ENCODE measurements around the gene SPTLC1. TPM values are rescaled to one million over a fixed set of nuclear protein-coding genes. Genes with fewer than 3 reads are reported as not detected.
"Not testable (repeated sequence)": the region's sequence is repeated elsewhere in the genome, so short reads cannot be mapped to it uniquely, and the experiment has no call there.

SPTLC1 gene
- total RNA-seq, 1 experiment from 2014 or later = 42.1 TPM

DNA sequence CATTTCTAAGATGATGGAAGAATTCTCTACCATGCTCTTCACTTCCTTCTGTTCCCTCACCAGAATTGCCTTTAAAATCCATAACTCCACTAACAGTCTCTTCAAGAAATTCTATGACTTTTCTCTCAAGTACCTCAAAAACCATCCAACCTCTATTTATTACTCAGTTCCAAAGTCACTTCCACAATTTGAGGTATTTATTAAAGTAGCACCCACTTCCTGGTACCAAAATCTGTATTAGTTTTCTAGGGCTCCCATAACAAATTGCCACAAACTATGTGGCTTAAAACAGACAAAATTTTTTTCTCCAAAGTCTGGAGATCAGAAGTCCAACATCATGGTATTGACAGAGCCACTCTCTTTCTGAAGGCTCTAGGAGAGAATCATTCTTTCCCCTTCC lies 4.9 kb upstream of the SPTLC1 start:
- Histone ChIP-seq H3K27me3 (no peaks in the 10 kb centered on the region; the same call in 1 of the 2 replicates), H3K4me3 (no peak overlapping the region), H3K36me3 (no peaks in the 10 kb centered on the region), H3K9me3 (no peaks in the 10 kb centered on the region)
- DNase-seq = no peak

DNA sequence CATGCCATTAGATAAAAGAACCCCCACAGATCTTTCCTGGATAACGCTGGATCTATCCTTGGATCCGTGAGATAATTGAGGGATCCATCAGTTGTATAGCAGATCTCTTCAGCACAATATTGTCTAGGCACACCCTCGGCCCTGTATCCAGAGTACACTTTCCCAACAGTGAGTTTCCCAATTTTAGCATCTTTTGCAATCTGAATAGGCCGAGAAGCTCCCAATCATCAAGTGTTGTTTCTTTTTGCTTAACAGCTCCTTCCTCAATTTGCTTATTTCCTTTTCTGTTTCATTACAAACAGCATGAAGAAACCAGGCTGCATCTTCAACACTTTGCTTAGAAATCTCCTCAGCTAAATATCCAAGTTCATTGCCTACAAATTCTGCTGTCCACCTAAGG lies 4.4 kb upstream of the SPTLC1 start:
- Histone ChIP-seq H3K36me3 (no peaks in the 10 kb centered on the region), H3K4me3 (no peak overlapping the region), H3K27me3 (no peaks in the 10 kb centered on the region; the same call in 1 of the 2 replicates), H3K9me3 (no peaks in the 10 kb centered on the region)
- no peak for DNase-seq

DNA sequence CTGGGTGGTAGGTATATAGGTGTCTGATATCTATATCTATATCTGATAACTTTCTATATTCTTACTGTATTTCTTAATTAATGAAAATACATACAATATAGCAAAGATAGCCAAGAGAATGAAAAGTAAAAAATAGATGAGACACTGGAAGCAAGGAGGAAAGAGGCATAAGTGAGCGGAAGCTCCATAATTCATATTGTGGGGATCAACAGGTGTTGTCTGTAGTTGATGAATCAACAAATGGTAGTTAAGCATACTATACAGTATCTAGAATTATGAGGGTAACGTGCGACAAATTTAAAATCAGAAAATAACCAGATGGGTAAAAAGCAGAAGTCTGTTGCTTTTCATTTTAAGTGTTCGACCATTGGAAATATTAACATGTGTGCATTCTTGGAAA lies 7.1 kb downstream of the SPTLC1 start:
- DNase-seq = no peak
- Histone ChIP-seq H3K36me3 (peaks cover 40% of the 10 kb centered on the region), H3K9me3 (no peaks in the 10 kb centered on the region), H3K4me3 (no peak overlapping the region), H3K27me3 (no peaks in the 10 kb centered on the region)

DNA sequence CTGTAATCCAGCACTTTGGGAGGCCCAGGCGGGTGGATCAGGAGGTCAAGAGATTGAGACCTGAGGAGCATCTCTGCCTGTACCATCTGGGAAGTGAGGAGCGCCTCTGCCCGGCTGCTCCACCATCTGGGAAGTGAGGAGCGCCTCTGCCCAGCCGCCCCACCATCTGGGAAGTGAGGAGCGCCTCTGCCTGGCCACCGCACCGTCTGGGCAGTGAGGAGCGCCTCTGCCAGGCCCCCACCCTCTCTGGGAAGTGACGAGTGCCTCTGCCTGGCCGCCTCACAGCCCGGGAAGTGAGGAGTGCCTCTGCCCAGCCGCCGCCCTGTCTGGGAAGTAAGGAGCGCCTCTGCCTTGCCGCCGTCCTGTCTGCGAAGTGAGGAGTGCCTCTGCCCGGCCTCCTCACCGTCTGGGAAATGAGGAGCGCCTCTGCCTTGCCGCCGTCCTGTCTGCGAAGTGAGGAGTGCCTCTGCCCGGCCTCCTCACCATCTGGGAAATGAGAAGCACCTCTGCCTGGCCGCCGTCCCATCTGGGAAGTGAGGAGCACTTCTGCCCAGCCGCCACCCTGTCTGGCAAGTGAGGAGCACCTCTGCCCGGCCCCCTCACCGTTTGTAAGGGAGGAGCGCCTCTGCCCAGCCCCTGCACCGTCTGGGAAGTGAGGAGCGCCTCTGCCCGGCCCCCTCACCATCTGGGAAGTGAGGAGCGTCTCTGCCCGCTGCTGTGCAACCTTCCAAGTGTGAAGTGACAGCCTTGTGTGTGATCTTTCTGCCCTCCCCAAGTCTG lies 9.6 kb downstream of the SPTLC1 start:
- peaks cover 18% of the 10 kb centered on the region for H3K36me3 ChIP-seq
- not testable (repeated sequence) for DNase-seq, H3K4me3 ChIP-seq, H3K27me3 ChIP-seq, H3K9me3 ChIP-seq

DNA sequence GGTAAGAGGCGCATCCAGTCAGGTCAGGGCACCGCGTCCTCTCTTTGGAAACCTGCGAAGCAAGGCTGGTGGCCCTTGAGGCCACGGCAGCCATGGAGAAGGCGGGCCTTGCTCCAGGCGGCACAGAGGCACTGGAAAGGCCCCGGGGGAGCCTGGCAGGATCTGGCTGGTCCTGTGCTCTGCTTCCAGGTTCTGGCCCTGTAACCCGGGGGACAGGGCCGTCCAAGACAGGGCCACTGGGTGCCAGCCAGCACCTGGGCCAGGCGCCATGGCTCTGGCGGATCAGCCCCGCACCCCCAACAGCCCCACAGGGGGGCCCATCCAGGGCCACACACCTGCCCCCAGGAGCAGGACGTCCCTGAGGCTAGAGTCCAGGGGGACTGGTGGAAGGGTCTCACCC lies 11.6 kb downstream of the SPTLC1 start:
- H3K4me3 ChIP-seq, DNase-seq, H3K27me3 ChIP-seq, H3K9me3 ChIP-seq: not testable (repeated sequence)
- peaks cover 12% of the 10 kb centered on the region for H3K36me3 ChIP-seq

DNA sequence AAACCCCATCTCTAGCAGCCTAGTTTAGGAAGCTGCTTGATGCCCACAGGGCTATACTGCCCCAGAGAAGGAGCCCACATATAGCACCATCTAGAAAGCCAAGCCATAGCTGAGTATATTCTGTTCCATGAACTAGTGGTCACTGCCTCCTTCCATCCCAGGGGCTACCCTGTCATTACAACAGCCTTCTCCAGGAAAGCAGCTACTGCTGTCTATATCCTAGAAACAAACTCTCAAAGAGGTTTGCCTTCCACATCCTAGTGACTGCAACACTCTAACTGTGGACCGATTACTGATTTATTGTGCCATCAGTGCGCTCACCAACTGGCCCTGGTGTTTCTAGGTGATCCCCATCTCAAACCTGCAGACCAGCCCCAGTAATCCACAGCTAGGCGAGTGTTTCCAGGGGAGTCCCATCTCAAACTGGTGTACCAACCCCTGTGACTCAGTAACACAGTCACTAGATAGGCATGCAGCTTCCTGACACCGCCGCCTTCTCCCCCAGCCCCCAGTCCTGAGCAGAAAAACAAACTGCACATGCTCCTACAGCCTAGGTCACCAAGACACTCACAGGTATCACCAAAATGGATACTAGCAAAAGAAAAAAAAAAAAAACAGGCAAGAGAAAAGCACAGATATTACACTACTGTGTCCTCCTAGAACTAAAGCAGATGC lies 14.8 kb downstream of the SPTLC1 start:
- DNase-seq = peak; percentile 65
- Histone ChIP-seq H3K27me3 (no peaks in the 10 kb centered on the region), H3K9me3 (no peaks in the 10 kb centered on the region), H3K4me3 (no peak overlapping the region), H3K36me3 (peaks cover 5% of the 10 kb centered on the region)

DNA sequence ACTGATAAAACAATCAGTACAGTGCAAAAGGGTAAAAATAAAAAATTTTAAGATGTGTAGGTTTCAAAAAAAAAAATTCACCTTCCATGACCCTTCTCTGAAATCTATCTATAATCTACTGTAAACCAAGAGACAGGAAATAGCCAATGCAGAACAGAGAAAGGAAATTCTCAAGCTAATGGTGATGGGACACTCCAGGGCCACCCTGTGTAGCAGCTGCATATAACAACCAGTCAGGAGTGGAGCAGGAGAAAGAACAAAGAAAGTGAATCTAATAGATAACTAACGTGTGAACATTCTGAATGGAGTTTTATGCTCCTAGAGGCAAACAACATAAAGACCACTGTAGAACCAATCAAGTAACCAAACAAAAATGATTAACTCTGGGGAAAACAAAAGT lies 16.6 kb downstream of the SPTLC1 start:
- DNase-seq = no peak
- Histone ChIP-seq H3K36me3 (peaks cover 11% of the 10 kb centered on the region), H3K27me3 (no peaks in the 10 kb centered on the region), H3K4me3 (no peak overlapping the region), H3K9me3 (no peaks in the 10 kb centered on the region)

DNA sequence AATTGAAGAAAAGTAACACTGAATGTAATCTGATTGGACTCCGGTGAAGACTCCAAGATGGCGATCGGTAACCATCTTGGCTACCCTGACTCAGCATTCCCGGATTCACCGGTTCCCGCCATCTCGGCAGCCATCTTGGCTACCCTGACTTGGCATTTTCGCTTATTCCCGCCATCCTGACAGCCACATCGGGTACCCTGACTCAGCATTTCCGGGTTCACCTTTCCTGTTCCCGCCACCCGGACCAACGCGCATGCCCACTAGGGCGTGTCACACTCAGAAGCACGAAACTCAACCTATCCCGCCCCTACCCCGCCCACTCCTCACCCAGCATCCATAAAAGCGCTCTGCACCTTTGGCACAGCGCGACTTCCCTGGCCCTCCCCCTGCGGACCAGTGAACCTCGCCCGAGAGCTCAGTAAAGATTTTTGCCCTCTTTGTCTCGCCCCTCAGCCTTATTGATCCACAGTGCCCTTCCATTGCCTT lies 17.2 kb downstream of the SPTLC1 start:
- Histone ChIP-seq H3K9me3 (no peaks in the 10 kb centered on the region), H3K27me3 (no peaks in the 10 kb centered on the region), H3K4me3 (no peak overlapping the region), H3K36me3 (peaks cover 11% of the 10 kb centered on the region)
- no peak for DNase-seq

DNA sequence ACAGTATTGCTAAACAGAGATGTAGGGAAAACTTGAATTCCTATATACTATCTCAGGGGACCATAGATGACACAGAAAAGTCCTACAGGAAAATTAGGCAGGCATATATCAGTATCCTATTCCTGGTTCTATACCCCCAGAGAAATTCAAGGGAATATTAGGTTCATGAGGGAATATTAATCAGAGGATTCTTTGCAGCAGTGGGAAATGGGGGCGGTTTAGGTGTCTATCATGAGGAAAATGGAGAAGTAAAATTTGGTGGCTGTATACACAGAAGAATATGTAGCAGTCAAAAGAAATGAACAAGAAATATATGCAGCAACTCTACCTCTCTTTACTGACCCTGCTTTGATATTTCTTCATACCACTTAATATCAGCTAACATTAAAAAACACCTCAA lies 20.0 kb downstream of the SPTLC1 start:
- Histone ChIP-seq H3K4me3 (no peak overlapping the region), H3K36me3 (peaks cover 15% of the 10 kb centered on the region), H3K9me3 (no peaks in the 10 kb centered on the region), H3K27me3 (no peaks in the 10 kb centered on the region)
- DNase-seq = no peak

DNA sequence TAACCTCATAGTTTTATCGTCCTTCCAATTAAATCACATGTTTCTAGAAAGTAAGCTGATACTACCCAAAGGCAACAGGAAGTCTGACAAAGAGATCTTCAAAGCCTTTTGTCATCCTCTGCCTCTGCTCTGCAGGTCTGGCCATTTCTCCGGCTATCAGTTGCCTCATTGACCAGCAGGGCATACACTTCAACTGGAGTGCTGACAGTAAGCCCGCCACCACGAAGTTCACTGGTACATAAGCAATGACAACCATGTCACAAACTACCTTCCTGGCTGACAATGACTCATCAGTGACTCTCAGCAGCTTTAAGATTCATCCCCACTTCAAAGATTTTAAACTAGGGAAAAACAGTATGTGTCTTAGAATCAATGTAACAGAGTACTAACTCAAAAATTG lies 20.6 kb downstream of the SPTLC1 start:
- Histone ChIP-seq H3K9me3 (no peaks in the 10 kb centered on the region), H3K27me3 (no peaks in the 10 kb centered on the region), H3K36me3 (peaks cover 15% of the 10 kb centered on the region), H3K4me3 (no peak overlapping the region)
- DNase-seq = no peak

DNA sequence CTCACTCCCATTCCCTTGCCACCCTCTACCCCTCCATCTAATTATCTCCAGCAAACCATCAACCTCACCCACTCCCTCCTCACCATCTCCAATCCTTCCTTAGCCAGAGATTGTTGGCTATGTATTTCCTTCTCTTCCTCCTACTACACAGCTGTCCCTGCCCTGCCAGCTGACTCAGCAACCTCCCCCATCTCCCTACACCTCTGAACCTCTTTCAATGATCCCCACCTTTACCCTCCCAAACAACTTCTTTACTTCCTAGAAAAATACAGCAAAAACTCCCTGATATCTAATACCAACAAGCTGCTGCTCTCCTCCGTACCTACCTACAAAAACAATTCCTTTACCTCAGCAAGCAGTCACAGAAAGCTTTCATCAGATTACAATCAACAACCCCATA lies 37.3 kb downstream of the SPTLC1 start:
- H3K36me3 ChIP-seq = peaks cover 15% of the 10 kb centered on the region
- DNase-seq = no peak
- no peak overlapping the region for H3K4me3 ChIP-seq
- H3K9me3 ChIP-seq = no peaks in the 10 kb centered on the region
- H3K27me3 ChIP-seq = no peaks in the 10 kb centered on the region

DNA sequence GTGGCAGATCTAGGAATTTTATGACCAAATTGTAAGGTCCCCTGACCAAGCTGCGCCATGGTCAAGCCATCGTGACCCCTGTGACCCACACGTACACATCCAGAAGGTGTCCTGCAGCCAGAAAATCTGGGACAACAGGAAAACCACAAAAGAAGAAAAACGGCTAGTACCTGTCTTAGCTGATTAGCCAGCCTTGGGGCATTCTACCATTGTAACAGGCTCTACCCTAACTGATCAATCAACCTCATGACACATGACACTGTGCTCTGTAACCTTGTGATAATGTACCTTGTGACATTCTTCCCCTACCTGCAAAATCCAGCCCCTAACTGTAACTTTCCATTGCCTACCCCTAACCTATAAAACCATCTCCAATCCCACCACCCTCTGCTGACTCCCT lies 43.6 kb downstream of the SPTLC1 start:
- no peak for DNase-seq
- H3K4me3 ChIP-seq = no peak overlapping the region
- peaks cover 15% of the 10 kb centered on the region for H3K36me3 ChIP-seq
- no peaks in the 10 kb centered on the region for H3K27me3 ChIP-seq
- no peaks in the 10 kb centered on the region for H3K9me3 ChIP-seq

DNA sequence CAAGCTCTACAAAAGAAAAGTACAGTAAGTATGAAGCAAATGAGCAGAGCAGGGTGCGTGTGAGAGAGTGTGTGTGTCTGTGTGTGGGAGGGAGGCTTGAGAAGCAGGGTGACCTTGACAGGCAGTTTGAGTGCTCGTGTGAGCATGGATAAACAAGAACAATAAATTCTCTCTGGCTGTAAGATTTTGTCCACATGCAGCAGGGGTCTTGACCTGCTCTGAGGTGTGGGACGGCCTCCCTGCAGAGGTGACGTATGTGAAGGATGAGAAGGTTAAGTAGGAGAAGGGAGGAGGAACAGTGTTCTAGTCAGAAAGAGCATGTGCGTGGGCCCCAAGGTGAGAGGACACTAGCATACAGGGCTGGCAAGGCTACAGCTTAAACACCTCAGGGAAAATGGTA lies 49.0 kb downstream of the SPTLC1 start:
- no peak for DNase-seq
- peaks cover 28% of the 10 kb centered on the region for H3K9me3 ChIP-seq

DNA sequence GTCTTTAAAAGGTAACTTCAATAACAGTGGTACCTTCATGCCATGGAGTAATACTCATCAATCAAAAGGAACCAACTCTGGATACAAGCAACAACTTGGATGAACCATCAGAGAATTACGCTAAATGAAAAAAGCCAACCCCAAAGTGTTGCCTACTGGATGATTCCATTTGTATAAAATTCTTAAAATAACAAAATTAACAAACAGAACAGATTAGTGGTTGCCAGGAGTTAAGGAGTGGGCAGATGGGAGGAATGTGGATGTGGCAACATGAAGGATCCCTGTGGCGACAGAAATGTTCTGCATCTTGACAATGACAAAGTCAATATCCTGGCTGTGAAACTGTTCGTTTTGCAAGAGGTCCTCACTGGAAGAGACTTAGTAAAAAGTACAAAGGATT lies 50.5 kb downstream of the SPTLC1 start:
- H3K4me3 ChIP-seq = no peak overlapping the region
- H3K9me3 ChIP-seq = peaks cover 30% of the 10 kb centered on the region
- no peaks in the 10 kb centered on the region for H3K27me3 ChIP-seq
- DNase-seq = peak; percentile 18
- peaks cover 53% of the 10 kb centered on the region for H3K36me3 ChIP-seq

More for the DNA sequence above, 49.0 kb downstream of the SPTLC1 start:
- Histone ChIP-seq H3K4me3 (no peak overlapping the region), H3K27me3 (no peaks in the 10 kb centered on the region), H3K36me3 (peaks cover 53% of the 10 kb centered on the region)

DNA sequence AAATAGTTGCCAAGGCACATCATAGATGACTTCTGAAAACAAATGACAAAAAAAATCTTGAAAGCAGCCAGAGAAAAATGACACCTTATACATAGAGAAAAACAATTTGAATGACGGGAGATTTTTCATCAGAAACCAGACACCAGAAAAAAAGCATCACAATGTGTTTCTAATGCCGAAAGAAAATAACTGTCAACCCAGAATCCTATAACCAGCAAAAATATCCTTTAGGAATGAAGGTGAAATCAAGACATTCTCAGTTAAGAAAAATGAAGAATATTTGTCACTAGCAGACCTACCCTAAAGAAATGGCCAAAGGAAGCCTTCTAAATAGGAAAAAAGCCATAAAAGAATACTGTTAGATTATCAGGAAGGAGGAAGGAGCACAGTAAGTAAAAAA lies 54.0 kb downstream of the SPTLC1 start:
- Histone ChIP-seq H3K9me3 (peaks cover 30% of the 10 kb centered on the region), H3K36me3 (peaks cover 64% of the 10 kb centered on the region), H3K4me3 (no peak overlapping the region), H3K27me3 (no peaks in the 10 kb centered on the region; the same call in 1 of the 2 replicates)
- no peak for DNase-seq

DNA sequence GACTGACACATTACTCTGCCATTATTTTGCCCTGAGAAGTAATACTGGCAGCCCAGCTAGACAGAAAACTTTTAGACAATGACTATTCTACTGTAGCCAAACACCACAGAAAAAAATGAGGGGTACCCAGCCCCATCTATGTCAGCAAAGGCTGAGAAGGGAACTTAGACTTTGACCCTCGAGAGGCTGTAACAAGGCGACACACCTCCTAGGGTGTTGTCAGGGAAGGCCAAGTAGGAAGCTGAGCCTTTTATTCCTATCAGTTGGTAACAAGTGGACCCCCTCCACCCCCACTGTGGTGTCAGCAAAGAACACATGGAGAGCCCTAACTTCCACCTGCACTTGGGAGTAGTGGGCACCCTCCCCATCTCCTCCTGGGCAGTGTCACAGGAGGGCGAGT lies 55.6 kb downstream of the SPTLC1 start:
- H3K27me3 ChIP-seq = no peaks in the 10 kb centered on the region; the same call in 1 of the 2 replicates
- H3K4me3 ChIP-seq = no peak overlapping the region
- H3K9me3 ChIP-seq = peaks cover 30% of the 10 kb centered on the region
- H3K36me3 ChIP-seq = peaks cover 66% of the 10 kb centered on the region
- DNase-seq = no peak

DNA sequence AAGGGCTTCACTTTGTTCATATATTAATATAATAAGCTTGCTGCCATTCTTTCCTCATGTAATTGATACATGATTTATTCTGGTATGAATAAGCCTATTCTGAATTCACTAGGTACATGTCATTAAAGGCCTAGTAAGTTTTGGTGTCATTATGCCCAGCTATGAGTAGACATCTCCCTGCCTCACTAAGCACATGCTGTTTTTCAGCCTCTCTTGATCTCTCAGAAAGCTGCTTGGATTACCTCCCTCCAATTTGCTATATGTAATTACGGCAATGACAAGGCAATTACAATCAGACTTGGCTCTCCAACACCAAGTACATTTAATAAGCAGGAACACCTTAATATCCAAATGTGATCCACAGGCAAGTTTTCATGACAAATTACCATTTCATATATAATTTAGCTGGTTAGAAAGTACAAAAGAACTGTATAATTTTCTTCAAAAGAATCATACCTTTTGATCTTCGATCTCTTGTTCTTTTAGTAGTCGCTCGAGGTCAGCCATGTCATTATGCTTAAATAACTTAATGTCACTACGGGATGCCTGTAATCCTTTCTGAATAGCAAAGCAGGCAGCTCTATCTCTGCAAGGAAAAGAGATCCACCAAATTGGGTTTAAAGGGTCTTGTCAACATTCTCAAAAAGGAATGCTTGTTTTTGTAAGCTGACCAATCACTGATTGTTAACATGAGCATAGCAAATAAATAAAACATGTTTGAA lies 56.3 kb downstream of the SPTLC1 start:
- no peak for DNase-seq
- Histone ChIP-seq H3K4me3 (no peak overlapping the region), H3K9me3 (peaks cover 28% of the 10 kb centered on the region), H3K36me3 (peaks cover 66% of the 10 kb centered on the region), H3K27me3 (no peaks in the 10 kb centered on the region; the same call in 1 of the 2 replicates)

Measured in MG63 (cell line).